ENCODE data around the gene CCDC154.

- no peak for TF ChIP-seq CTCF (IDR thresholded peaks at IDR 0.05)
- no peak for TF ChIP-seq POLR2A (IDR thresholded peaks at IDR 0.05)
Observed at GRCh38 chr16:1454561-1454960, 10.2 kb upstream of the CCDC154 start.

All from uterus (tissue), 2 donors.